SK-N-MC (cell line): Measurements from ENCODE around the gene VAV3.

Source experiments
- EZH2 ChIP-seq: fragments of 200-600 bp; sonication (generic); IDR thresholded peaks from one replicate; pipeline ENCODE4 v1.6.1; 2017; ENCODE audit warnings: antibody characterized with exemption
- POLR2AphosphoS5 ChIP-seq: IDR thresholded peaks from 2 replicates; pipeline ENCODE4 v1.6.1; 2012; ENCODE audit warnings: mild to moderate bottlenecking, low read depth, low read length, borderline replicate concordance

- no peak for TF ChIP-seq EZH2
- TF ChIP-seq POLR2AphosphoS5, result no peak
Observed at GRCh38 chr1:107843989-107844388, 121.0 kb downstream of the VAV3 start.
